ENCODE data around the gene GPC1.

GPC1 gene

DNA sequence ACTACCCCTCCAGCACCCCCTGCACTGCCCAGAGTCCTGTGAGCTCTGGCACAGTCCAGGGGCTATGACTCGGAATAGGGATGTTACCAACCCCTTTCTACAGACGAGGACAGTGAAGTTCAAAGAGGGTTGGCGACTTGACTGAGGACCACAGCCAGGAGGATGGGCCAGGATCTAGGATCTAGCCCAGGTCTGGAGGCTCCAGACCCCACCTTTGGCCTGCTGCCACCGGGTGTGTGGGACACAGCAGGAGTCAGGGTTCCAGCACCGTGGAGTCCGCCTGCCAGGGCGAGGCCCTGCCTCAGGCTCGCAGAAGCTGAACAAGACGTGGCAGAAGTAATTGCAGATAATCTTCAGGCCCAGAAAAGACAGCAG, 37.9 kb upstream of the GPC1 start:
- no peak for DNase-seq

GRCh38 chr2:240397924-240398645, 37.4 kb upstream of the GPC1 start:
- no peak for DNase-seq

- DNase-seq = no peak
These were observed 36.7 kb upstream of the GPC1 start for GRCh38 chr2:240398661-240399267.

DNA sequence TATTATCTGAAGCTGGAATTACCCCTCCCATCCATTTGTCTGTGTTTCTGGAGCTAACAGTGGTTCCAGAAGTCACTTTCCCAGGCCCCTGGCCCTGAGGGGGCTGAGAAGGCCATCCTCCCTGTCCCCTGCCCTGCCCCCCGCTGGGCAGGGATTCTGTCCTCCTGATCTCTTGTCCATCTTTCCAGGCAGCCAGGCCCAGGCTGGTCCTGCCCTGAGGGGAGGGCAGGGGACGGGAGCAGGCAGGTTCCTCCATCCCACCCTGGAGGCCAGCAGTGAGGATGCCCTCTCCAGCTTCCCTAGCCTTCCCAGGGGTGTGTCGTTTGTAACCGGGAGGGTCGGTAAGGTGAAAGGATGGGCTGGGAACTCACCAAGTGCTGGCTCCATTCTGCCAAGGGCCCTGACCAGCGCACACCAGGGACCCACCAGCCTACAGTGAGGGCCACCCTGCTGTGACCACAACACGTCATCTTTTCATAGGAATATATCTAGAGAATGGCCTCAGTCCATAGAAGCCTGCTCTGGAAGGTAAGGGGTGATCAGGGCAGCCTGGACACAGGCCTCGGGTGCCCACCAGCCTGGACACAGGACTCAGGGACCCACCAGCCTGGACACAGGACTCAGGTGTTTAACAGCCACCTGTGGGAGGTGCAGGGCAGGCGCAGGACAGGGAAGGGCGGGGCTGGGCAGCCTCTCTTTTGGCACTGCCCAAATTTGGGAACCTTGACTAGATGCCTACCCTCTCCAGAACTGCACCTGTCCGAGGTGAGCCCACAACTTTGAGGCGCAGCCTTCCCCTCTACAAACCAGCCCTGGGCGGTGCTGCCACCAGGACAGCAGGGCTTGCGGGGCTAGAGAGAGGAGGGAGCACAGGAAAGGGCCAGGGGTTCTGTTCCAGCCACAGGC, 35.8 kb upstream of the GPC1 start:
- DNase-seq = no peak

- DNase-seq = no peak
These were observed 34.9 kb upstream of the GPC1 start for GRCh38 chr2:240400371-240401161.

- DNase-seq = no peak
These were observed 34.2 kb upstream of the GPC1 start for GRCh38 chr2:240401308-240401707.

- DNase-seq = no peak
These were observed 33.5 kb upstream of the GPC1 start for GRCh38 chr2:240401781-240402551.

DNA sequence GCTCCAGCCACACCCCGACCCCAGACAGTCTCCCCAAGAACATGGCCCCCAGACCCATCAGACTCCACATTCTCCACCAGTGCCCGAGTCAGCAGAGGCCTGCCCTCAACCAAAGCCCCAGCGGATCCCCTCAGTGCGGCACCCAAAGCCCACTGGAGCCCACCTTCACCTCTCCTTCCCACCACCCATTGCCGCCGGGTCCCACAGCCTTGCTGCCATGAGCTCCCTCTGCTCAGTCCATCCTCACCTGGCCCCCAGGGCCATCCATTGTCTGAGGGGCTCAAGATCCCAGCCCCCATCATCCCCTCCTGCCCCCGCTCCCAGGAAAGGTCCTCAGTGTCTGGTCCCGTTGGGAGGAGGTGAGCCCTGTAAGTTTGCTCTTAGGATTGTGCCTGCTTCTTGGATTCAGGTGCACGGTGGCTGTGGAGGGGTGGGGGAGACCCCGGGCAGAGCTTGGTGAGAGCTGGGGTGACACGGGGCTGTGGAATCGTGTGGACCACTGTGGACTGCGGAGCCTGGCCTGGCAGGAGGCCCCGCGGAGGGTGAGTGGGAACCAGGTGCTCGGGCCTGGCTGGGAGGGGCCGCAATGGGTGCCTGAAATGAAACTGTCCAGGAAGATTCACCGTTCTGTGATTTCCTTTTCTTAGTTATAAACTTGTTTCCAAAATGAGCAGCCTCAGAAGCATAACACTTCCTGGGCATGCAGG, 32.7 kb upstream of the GPC1 start:
- DNase-seq = no peak

DNA sequence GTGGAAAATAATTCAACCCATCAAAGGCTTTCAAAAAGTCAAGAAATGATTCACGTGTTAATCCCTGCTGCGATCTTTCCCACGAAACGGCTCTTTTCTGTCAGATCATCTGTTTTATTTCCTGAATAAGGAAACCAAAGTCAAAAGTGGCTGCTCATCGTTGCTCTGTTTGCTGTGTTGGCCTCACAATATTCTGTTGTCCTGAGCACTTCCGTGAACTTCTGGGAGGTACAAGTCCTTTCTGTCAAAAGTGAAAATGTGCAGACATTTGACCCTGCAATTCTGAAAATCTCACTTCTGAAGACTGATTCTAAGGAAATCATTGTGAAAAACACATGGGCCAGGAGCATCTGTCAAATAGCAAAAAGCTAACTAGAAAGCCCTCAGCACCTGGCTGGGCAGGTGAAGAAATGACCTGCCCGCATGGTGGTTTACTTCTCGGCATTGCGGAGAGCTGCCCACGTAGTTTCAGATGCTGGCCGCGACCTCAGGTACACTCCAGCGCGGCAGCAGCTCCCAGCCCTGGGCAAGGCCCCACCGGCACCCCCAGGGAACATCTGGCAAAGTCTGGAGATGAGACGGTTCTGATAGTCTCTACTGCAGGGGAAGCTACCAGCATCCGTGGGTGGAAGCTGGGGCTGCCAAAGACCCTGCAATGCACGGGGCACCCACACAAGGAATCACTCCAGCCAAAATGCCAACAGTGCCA, 31.9 kb upstream of the GPC1 start:
- no peak for DNase-seq

- DNase-seq = no peak
These were observed 31.1 kb upstream of the GPC1 start for GRCh38 chr2:240404174-240404852.

GRCh38 chr2:240405133-240405532, 30.3 kb upstream of the GPC1 start:
- no peak for DNase-seq

GRCh38 chr2:240405684-240406313, 29.7 kb upstream of the GPC1 start:
- no peak for DNase-seq

GRCh38 chr2:240407090-240407489, 28.4 kb upstream of the GPC1 start:
- no peak for DNase-seq

DNA sequence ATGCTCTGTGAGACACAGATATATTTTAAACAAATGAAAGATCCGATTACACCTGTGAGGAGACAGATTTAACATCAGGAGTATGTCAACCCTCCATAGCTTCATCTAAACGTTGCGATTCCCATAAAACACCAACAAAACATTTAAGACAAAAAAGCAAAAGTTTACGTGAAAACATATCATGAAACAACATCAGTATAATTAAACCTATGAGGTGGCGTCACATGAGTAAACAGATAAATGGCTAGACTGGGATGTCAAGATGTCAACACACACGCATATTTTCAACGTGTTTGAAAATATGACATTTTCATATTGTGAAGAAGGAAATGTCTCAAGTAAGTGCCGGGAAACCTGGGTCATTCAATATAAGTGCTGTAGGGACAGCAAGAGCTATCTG, 25.5 kb upstream of the GPC1 start:
- DNase-seq = no peak

DNA sequence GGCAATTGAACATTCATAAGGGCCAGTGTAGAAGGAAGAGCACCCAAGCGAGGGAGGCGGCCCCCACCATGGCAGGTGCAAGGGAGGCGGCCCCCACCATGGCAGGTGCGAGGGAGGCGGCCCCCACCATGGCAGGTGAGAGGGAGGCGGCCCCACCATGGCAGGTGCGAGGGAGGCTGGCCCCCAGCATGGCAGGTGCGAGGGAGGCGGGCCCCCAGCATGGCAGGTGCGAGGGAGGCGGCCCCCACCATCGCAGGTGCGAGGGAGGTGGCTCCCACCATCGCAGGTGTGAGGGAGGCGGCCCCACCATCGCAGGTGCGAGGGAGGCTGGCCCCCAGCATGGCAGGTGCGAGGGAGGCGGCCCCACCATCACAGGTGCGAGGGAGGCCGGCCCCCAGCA, 24.7 kb upstream of the GPC1 start:
- no peak for DNase-seq

DNA sequence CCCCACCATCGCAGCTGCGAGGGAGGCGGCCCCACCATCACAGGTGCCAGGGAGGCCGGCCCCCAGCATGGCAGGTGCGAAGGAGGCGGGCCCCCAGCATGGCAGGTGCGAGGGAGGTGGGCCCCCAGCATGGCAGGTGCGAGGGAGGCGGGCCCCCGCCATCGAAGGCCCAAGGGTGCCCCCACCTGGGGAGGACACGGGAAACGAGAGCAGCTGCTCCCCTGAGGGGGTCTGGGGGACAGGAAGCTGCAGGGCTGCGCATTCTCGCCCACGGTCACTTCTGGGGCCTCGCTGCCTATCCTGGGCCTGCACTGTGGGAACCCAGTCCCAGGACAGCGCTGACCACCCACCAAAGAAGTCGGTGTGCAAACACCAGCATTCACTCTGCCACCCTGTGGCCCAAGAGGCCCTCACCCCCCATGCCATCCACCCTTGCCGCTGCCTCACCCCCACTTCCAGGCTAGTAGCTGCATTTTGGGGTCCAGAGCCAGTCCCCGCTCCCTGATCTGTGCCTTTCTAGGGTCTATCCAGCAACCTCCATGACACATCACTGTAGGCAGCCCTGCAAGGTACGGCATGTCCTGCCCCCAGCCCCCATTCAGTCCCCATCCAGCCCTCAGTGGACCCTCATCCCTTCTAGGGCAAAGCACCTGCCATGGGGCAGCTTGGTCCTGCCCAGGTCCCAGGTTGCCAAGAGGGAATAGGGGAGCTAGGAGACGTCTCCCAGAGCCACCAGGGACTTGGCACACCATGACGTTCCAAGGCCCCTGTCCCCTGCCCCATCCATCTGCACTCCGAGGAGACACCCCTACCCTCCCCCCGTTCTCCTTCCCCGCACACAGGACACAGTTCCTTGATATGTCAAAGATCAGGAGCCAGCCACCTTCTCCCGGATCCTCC, 24.0 kb upstream of the GPC1 start:
- DNase-seq = no peak

- no peak for DNase-seq
These were observed 23.1 kb upstream of the GPC1 start for GRCh38 chr2:240412211-240412861.
